GM18861 (cell line): ENCODE measurements around the gene RAD51B.
"Not testable (repeated sequence)": the region's sequence is repeated elsewhere in the genome, so short reads cannot be mapped to it uniquely, and the experiment has no call there.

Source experiments
- ATAC-seq: cut with Tn5 transposase; IDR thresholded peaks from one replicate; pipeline ENCODE4 v1.9.1; 2021; ENCODE audit not compliant: unreplicated experiment

RAD51B gene

GRCh38 chr14:68414121-68414520 is 594.5 kb downstream of the RAD51B start:
- ATAC-seq: no peak

GRCh38 chr14:68416171-68416570 is 596.6 kb downstream of the RAD51B start:
- no peak for ATAC-seq

GRCh38 chr14:68417009-68417650 is 597.6 kb downstream of the RAD51B start:
- ATAC-seq: no peak

GRCh38 chr14:68418174-68419118 is 598.9 kb downstream of the RAD51B start:
- ATAC-seq: no peak

GRCh38 chr14:68420350-68420749 is 600.8 kb downstream of the RAD51B start:
- no peak for ATAC-seq

- no peak for ATAC-seq
Observed at GRCh38 chr14:68421116-68421515, 601.5 kb downstream of the RAD51B start.

- no peak for ATAC-seq
Observed at GRCh38 chr14:68423686-68424085, 604.1 kb downstream of the RAD51B start.

- no peak for ATAC-seq
Observed at GRCh38 chr14:68424443-68425172, 605.0 kb downstream of the RAD51B start.

- no peak for ATAC-seq
Observed at GRCh38 chr14:68426661-68427549, 607.3 kb downstream of the RAD51B start.

GRCh38 chr14:68427550-68427890 is 607.9 kb downstream of the RAD51B start:
- ATAC-seq: no peak

- not testable (repeated sequence) for ATAC-seq
Observed at GRCh38 chr14:68428900-68429299, 609.3 kb downstream of the RAD51B start.

- not testable (repeated sequence) for ATAC-seq
Observed at GRCh38 chr14:68434173-68434572, 614.6 kb downstream of the RAD51B start.

- not testable (repeated sequence) for ATAC-seq
Observed at GRCh38 chr14:68435631-68436030, 616.1 kb downstream of the RAD51B start.

GRCh38 chr14:68439676-68440075 is 620.1 kb downstream of the RAD51B start:
- no peak for ATAC-seq

GRCh38 chr14:68440820-68441219 is 621.2 kb downstream of the RAD51B start:
- no peak for ATAC-seq

GRCh38 chr14:68441542-68441941 is 622.0 kb downstream of the RAD51B start:
- ATAC-seq: no peak

- no peak for ATAC-seq
Observed at GRCh38 chr14:68442828-68443629, 623.5 kb downstream of the RAD51B start.

GRCh38 chr14:68444449-68445168 is 625.0 kb downstream of the RAD51B start:
- no peak for ATAC-seq
